OCI-LY3 (cell line): ENCODE measurements around the gene OXNAD1.

ENCODE experiments used
- EZH2phosphoT487 ChIP-seq: fragments of 200-600 bp; shearing (Covaris generic); IDR thresholded peaks from 2 replicates; pipeline ENCODE4 v1.6.1; 2018; ENCODE audit warnings: antibody characterized with exemption, mixed run types, low read depth
- TF ChIP-seq, protein P1 (sequence below): fragments of 200-600, 300-600 bp; sonication (generic); IDR thresholded peaks from 2 replicates; pipeline ENCODE4 v1.5.1; 2014; ENCODE audit warnings: antibody characterized with exemption, low read length, low read depth

DNA sequence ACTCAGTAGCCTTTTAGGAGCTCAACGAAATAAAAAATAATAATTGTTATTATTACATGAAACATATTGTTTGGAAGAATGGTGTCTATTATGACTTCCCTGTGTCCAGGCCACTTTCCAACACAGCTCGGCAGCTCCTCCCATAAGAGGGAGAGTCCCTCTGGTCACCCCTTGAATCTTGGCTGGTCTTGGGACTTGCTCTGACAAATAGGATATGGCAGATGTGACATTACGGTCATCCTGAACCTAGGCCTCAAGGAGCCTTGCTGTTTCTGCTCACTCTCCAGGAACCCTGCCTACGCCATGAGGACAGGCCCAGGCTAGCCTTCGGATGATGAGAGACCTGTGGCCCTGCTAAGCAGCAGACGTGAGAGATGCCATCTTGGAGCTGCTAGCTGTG, 71.8 kb downstream of the OXNAD1 start:
- TF ChIP-seq, protein P1, sequence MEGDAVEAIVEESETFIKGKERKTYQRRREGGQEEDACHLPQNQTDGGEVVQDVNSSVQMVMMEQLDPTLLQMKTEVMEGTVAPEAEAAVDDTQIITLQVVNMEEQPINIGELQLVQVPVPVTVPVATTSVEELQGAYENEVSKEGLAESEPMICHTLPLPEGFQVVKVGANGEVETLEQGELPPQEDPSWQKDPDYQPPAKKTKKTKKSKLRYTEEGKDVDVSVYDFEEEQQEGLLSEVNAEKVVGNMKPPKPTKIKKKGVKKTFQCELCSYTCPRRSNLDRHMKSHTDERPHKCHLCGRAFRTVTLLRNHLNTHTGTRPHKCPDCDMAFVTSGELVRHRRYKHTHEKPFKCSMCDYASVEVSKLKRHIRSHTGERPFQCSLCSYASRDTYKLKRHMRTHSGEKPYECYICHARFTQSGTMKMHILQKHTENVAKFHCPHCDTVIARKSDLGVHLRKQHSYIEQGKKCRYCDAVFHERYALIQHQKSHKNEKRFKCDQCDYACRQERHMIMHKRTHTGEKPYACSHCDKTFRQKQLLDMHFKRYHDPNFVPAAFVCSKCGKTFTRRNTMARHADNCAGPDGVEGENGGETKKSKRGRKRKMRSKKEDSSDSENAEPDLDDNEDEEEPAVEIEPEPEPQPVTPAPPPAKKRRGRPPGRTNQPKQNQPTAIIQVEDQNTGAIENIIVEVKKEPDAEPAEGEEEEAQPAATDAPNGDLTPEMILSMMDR = no peak
- no peak for TF ChIP-seq EZH2phosphoT487
